Adrenal gland (tissue), 12 donors: ENCODE measurements around the gene SEPTIN11. TPM values are rescaled to one million over a fixed set of nuclear protein-coding genes. Genes with fewer than 3 reads are reported as not detected.

Experiments used
- DNase-seq, 7 donors: peaks; one replicate each; pipeline ENCODE4 v3.0.0-alpha.2; 2019 to 2020
- H3K27ac ChIP-seq, 5 donors: fragments of 200-600 bp; sonication (generic) in 4 of 5; 1 replicate in 3 of 5; 2 replicates in 2 of 5; pipeline versions ENCODE4 v1.5.1 to v1.8.0; 2016 to 2020; ENCODE audit warnings: mild to moderate bottlenecking in 1 of 5
- H3K27me3 ChIP-seq: fragments of 200-600 bp; 2 replicates; pipeline ENCODE4 v1.8.0; 2021
- H3K36me3 ChIP-seq, 2 donors: fragments of 200-600 bp; replicated peaks in 1 of 2; 1 replicate in 1 of 2; 2 replicates in 1 of 2; pipeline versions ENCODE4 v1.5.1 to v1.8.0; 2018 to 2022
- H3K4me1 ChIP-seq, 2 donors: fragments of 200-600 bp; replicated peaks in 1 of 2; 1 replicate in 1 of 2; 2 replicates in 1 of 2; pipeline versions ENCODE4 v1.5.1 to v1.8.0; 2018 to 2021
- H3K4me3 ChIP-seq, 4 donors: fragments of 200-600 bp; sonication (generic) in 3 of 4; one replicate each; pipeline ENCODE4 v1.5.1; 2016 to 2018
- H3K9me3 ChIP-seq, 3 donors: fragments of 200-600 bp; sonication (generic) in 1 of 3; replicated peaks in 1 of 3; 1 replicate in 2 of 3; 2 replicates in 1 of 3; pipeline versions ENCODE4 v1.5.1 to v1.8.0; 2016 to 2021
- CTCF ChIP-seq, 6 experiments: fragments of 450-650 bp in 4 of 6; fragments of 200-600 bp in 2 of 6; sonication (generic) in 1 of 6; IDR thresholded peaks; 1 replicate in 5 of 6; 2 replicates in 1 of 6; pipeline versions ENCODE4 v1.5.1 to v1.8.0; 2016 to 2021; ENCODE audit warnings: antibody characterized with exemption in 6 of 6, mild to moderate bottlenecking in 2 of 6, moderate library complexity in 1 of 6
- POLR2A ChIP-seq, 2 donors: fragments of 450-650 bp; IDR thresholded peaks; one replicate each; pipeline ENCODE4 v1.6.1; 2017; ENCODE audit warnings: antibody characterized with exemption in 2 of 2, mild to moderate bottlenecking in 2 of 2, moderate library complexity in 1 of 2
- WGBS, 4 donors: extraction: QIAGEN DNeasy Blood & Tissue Kit in 2 of 4; methylation state at CpG; one replicate each; pipeline versions ENCODE4 v1.1.5 to v1.1.7; 2013 to 2017; 5-methylcytosine and 5-hydroxymethylcytosine counted together
- intact Hi-C, 2 donors: fragments of 100-400 bp; cut with DNase I; formaldehyde crosslinking; loops; one replicate each; pipeline versions ENCODE4 v1.14.1 to v1.15.0; 2022 to 2023
- polyA plus RNA-seq, 3 donors: library from polyadenylated mRNA; stranded (reverse); fragments of 200-250 nt in 2 of 3; fragments of 350-450 nt in 1 of 3; fragmentation: Illumina TruSeq in 1 of 3; extraction: RNeasy Lipid Tissue Mini Kit (QIAGEN cat#74804) in 1 of 3; gene quantifications; one replicate each; pipeline ENCODE4 v1.2.3, GENCODE V29; 2013 to 2014
- total RNA-seq, 9 donors: library from RNA; depleted of rRNA in 4 of 9; stranded (reverse); fragments of >200 nt in 4 of 9; fragments of 120-200 nt in 1 of 9; fragmentation: NEBNext Ultra II Directional in 1 of 9; extraction: Animal tissue kit (Norgen Biotek cat#: 25700) in 1 of 9; gene quantifications; one replicate each; pipeline versions ENCODE4 v1.1.0 to v1.2.4, GENCODE V29; 2013 to 2023
- donor health status: healthy with polysubstance abuse.
- donor health status: Bipolar disorder and iron deficiency.
- donor health status: DM: yes; HTN: yes; CAD: no.
- donor health status: DM: no; HTN: no; CAD: no.
- donor health status: DM: no; HTN: no; CAD: no.
- donor health status: DM: yes; HTN: yes; CAD: no.

Gene SEPTIN11
- total and polyA plus RNA-seq, 12 donors = 12.5 to 49.1 (median 31.5) TPM

GRCh38 chr4:76981644-76982043, 32.1 kb downstream of the SEPTIN11 start:
- no peak overlapping the region for H3K27ac ChIP-seq

GRCh38 chr4:76982638-76983584, 33.4 kb downstream of the SEPTIN11 start:
- WGBS, 4 donors = 75 to 87% (median 85%) methylated on average over 7 of the region's 7 CpGs
- intact Hi-C loops = no loop called here
- Histone ChIP-seq H3K9me3 (no peaks in the 10 kb centered on the region), H3K36me3 (no peaks in the 10 kb centered on the region), H3K4me3 (no peak overlapping the region), H3K27ac (peak overlapping the region in 1 of 5 donors; percentile 69), H3K4me1 (peaks cover 15 to 46% of the 10 kb centered on the region in 2 donors), H3K27me3 (no peaks in the 10 kb centered on the region)
- DNase-seq = no peak
- TF ChIP-seq POLR2A (IDR thresholded peaks at IDR 0.05) (no peak), CTCF (IDR thresholded peaks at IDR 0.05) (no peak)

More at GRCh38 chr4:76981644-76982043, 32.1 kb downstream of the SEPTIN11 start:
- no peaks in the 10 kb centered on the region for H3K36me3 ChIP-seq
- no peaks in the 10 kb centered on the region for H3K27me3 ChIP-seq
- DNase-seq = no peak
- 83 to 91% (median 88%) methylated on average over 3 of the region's 3 CpGs for WGBS, 4 donors
- TF ChIP-seq POLR2A (IDR thresholded peaks at IDR 0.05) (no peak), CTCF (IDR thresholded peaks at IDR 0.05) (no peak)
- H3K4me1 ChIP-seq = peaks cover 15 to 46% of the 10 kb centered on the region in 2 donors
- no peak overlapping the region for H3K4me3 ChIP-seq
- H3K9me3 ChIP-seq = no peaks in the 10 kb centered on the region
- intact Hi-C loops = no loop called here

- DNase-seq = peak in 1 of 7 donors; percentile 9
- Histone ChIP-seq H3K27me3 (no peaks in the 10 kb centered on the region), H3K27ac (peak overlapping the region in 2 of 5 donors; percentile 44 to 69), H3K4me1 (peaks cover 15 to 46% of the 10 kb centered on the region in 2 donors), H3K9me3 (no peaks in the 10 kb centered on the region), H3K4me3 (no peak overlapping the region), H3K36me3 (no peaks in the 10 kb centered on the region)
- 21 to 58% (median 42%) methylated on average over 3 of the region's 3 CpGs for whole genome bisulfite sequencing, 4 donors
- intact Hi-C loops = no loop called here
- TF ChIP-seq POLR2A (IDR thresholded peaks at IDR 0.05) (no peak), CTCF (IDR thresholded peaks at IDR 0.05) (peak in 3 of 6 experiments; percentile 9 to 38 (median 26))
These were observed 34.6 kb downstream of the SEPTIN11 start for GRCh38 chr4:76984127-76984526.

GRCh38 chr4:76984788-76985211, 35.2 kb downstream of the SEPTIN11 start:
- intact Hi-C loops = no loop called here
- no peaks in the 10 kb centered on the region for H3K36me3 ChIP-seq
- H3K4me1 ChIP-seq = peaks cover 15 to 46% of the 10 kb centered on the region in 2 donors
- no peak overlapping the region for H3K4me3 ChIP-seq
- WGBS, 4 donors = 25 to 49% (median 35%) methylated on average over 7 of the region's 7 CpGs
- peak in 6 of 7 donors; percentile 48 to 75 (median 52) for DNase-seq
- no peak for TF ChIP-seq POLR2A (IDR thresholded peaks at IDR 0.05)
- TF ChIP-seq CTCF (IDR thresholded peaks at IDR 0.05) = no peak
- no peaks in the 10 kb centered on the region for H3K27me3 ChIP-seq
- no peaks in the 10 kb centered on the region for H3K9me3 ChIP-seq
- H3K27ac ChIP-seq = peak overlapping the region in 2 of 5 donors; percentile 44 to 69
